ENCODE data around the gene OCA2. TPM values are rescaled to one million over a fixed set of nuclear protein-coding genes. Genes with fewer than 3 reads are reported as not detected.

OCA2 gene
- polyA plus RNA-seq, 3 donors, result not detected

DNA sequence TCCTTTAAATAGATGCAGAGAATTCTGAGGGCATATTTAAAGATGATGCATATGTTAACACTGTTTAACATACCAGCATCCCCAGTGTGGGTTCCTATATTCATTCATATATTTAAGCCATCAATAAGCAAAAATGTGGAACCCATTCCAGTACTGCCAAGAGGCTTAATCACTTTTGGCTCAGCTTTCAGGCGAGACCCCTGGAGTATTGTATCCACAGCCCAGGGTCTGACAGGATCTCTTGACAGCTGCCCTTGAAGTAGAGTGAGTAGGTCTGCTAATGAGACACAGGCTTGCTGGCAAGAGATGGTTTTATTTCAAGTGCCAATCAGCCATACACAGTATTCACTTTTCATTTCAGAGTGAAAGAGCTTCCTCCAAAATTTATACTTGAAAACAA lies 367.3 kb downstream of the OCA2 start:
- no peak overlapping the region for H3K27ac Mint-ChIP-seq
- H3K4me3 ChIP-seq (replicated peaks in 1 of 3; ENCODE audit: low read depth in 2 of 3, low read length in 3 of 3), result no peak overlapping the region
- no peak overlapping the region for H3K4me2 ChIP-seq (replicated peaks; ENCODE audit: extremely low read depth, low read length, poor library complexity, severe bottlenecking)
- no peak overlapping the region for H3K9ac ChIP-seq (ENCODE audit: insufficient read depth, low read length, poor library complexity, severe bottlenecking)
- no peaks in the 10 kb centered on the region for H3K36me3 ChIP-seq (replicated peaks in 1 of 2; ENCODE audit: control insufficient read depth in 1 of 2, insufficient read depth in 2 of 2, low read length in 2 of 2)
- no peak for DNase-seq
- intact Hi-C loops (cut with micrococcal nuclease), result no loop called here
- WGBS (ENCODE audit: insufficient coverage), result no CpG with 5 or more reads among the region's 1 CpG
- H3K4me1 ChIP-seq (ENCODE audit: control insufficient read depth in 1 of 2, insufficient read depth in 2 of 2, low read length in 2 of 2), result no peaks in the 10 kb centered on the region
- H3K27me3 Mint-ChIP-seq (ENCODE audit: low read depth in 3 of 3), result no peaks in the 10 kb centered on the region
- no peaks in the 10 kb centered on the region for H3K4me1 Mint-ChIP-seq
- H3K27ac ChIP-seq (ENCODE audit: low read depth in 1 of 2, low read length in 2 of 2), result no peak overlapping the region
- H3K9me3 ChIP-seq (replicated peaks in 1 of 2; ENCODE audit: control insufficient read depth in 1 of 2, insufficient read depth in 1 of 2, low read length in 2 of 2), result peaks cover 29 to 61% of the 10 kb centered on the region in 2 donors
- no peaks in the 10 kb centered on the region for H4K20me1 ChIP-seq (ENCODE audit: insufficient read depth, low read length)
- H2AFZ ChIP-seq (ENCODE audit: insufficient read depth, low read depth, low read length, poor library complexity, severe bottlenecking), result no peak overlapping the region
- no peaks in the 10 kb centered on the region for H3K36me3 Mint-ChIP-seq
- no peak overlapping the region for H3K4me3 Mint-ChIP-seq
- no peaks in the 10 kb centered on the region for H3K79me2 ChIP-seq (ENCODE audit: insufficient read depth, low read length)
- TF ChIP-seq, protein P1, sequence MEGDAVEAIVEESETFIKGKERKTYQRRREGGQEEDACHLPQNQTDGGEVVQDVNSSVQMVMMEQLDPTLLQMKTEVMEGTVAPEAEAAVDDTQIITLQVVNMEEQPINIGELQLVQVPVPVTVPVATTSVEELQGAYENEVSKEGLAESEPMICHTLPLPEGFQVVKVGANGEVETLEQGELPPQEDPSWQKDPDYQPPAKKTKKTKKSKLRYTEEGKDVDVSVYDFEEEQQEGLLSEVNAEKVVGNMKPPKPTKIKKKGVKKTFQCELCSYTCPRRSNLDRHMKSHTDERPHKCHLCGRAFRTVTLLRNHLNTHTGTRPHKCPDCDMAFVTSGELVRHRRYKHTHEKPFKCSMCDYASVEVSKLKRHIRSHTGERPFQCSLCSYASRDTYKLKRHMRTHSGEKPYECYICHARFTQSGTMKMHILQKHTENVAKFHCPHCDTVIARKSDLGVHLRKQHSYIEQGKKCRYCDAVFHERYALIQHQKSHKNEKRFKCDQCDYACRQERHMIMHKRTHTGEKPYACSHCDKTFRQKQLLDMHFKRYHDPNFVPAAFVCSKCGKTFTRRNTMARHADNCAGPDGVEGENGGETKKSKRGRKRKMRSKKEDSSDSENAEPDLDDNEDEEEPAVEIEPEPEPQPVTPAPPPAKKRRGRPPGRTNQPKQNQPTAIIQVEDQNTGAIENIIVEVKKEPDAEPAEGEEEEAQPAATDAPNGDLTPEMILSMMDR (IDR thresholded peaks at IDR 0.05), result no peak
- no peaks in the 10 kb centered on the region for H3K27me3 ChIP-seq (ENCODE audit: control insufficient read depth in 2 of 2, insufficient read depth in 2 of 2, low read length in 2 of 2)
- peaks cover 11 to 36% (median 26%) of the 10 kb centered on the region in 7 donors for H3K9me3 Mint-ChIP-seq

DNA sequence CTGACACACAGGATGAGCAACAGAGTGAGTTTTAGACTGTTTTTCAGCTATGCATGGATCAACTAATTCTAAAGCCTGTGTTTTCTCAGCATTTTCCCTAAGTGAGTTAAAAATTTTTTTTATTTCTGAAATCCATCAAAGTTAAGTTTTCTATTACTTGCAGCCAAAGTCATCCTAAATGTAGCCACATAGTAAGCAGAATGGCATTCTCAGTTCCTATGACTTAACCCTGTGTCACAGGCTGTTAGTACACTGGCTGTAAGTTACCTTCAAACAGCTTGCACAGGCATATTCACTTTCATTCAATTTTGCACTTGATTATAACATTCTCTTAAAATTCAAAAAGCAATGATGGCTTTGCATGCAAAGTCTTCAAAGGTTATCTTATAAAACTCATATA lies 368.2 kb downstream of the OCA2 start:
- Mint-ChIP-seq H3K4me1 (no peaks in the 10 kb centered on the region), H3K36me3 (no peaks in the 10 kb centered on the region), H3K27ac (no peak overlapping the region), H3K27me3 (ENCODE audit: low read depth in 3 of 3) (no peaks in the 10 kb centered on the region), H3K4me3 (no peak overlapping the region), H3K9me3 (peaks cover 11 to 37% (median 26%) of the 10 kb centered on the region in 7 donors)
- no peak overlapping the region for H3K9ac ChIP-seq (ENCODE audit: insufficient read depth, low read length, poor library complexity, severe bottlenecking)
- intact Hi-C loops (cut with micrococcal nuclease), result no loop called here
- no peak overlapping the region for H2AFZ ChIP-seq (ENCODE audit: insufficient read depth, low read depth, low read length, poor library complexity, severe bottlenecking)
- no peaks in the 10 kb centered on the region for H3K4me1 ChIP-seq (ENCODE audit: control insufficient read depth in 1 of 2, insufficient read depth in 2 of 2, low read length in 2 of 2)
- no peak for DNase-seq
- no peaks in the 10 kb centered on the region for H3K36me3 ChIP-seq (replicated peaks in 1 of 2; ENCODE audit: control insufficient read depth in 1 of 2, insufficient read depth in 2 of 2, low read length in 2 of 2)
- peaks cover 37 to 59% of the 10 kb centered on the region in 2 donors for H3K9me3 ChIP-seq (replicated peaks in 1 of 2; ENCODE audit: control insufficient read depth in 1 of 2, insufficient read depth in 1 of 2, low read length in 2 of 2)
- no peak overlapping the region for H3K4me3 ChIP-seq (replicated peaks in 1 of 3; ENCODE audit: low read depth in 2 of 3, low read length in 3 of 3)
- H3K27ac ChIP-seq (ENCODE audit: low read depth in 1 of 2, low read length in 2 of 2), result no peak overlapping the region
- H3K79me2 ChIP-seq (ENCODE audit: insufficient read depth, low read length), result no peaks in the 10 kb centered on the region
- TF ChIP-seq, protein P1 (IDR thresholded peaks at IDR 0.05), result no peak
- no peak overlapping the region for H3K4me2 ChIP-seq (replicated peaks; ENCODE audit: extremely low read depth, low read length, poor library complexity, severe bottlenecking)
- H3K27me3 ChIP-seq (ENCODE audit: control insufficient read depth in 2 of 2, insufficient read depth in 2 of 2, low read length in 2 of 2), result no peaks in the 10 kb centered on the region
- H4K20me1 ChIP-seq (ENCODE audit: insufficient read depth, low read length), result no peaks in the 10 kb centered on the region
